ENCODE results near the gene PPARD. TPM values are rescaled to one million over a fixed set of nuclear protein-coding genes. Genes with fewer than 3 reads are reported as not detected.

Gene PPARD
- total RNA-seq, 4 donors from 2014 or later: 1.5 to 26.6 (median 7.8) TPM

Small RNA genes within 50 kb of the gene (microRNA-seq; reads per million reads assigned to microRNA genes)
- gene MIR7111 (ENCODE audit: borderline microRNAs expressed, borderline replicate concordance): not detected

Small RNA genes within 50 kb of the gene (small RNA-seq; reads per million reads assigned to genes)
- not detected for gene MIR7111

Other genes with a start within 250 kb of the PPARD start
- 1 to 10 TPM in 1 of 4 donors, not detected in 3; 1.8 TPM for gene TCP11, start 201.2 kb upstream of the PPARD start, total RNA-seq
- gene SCUBE3, start 128.6 kb upstream of the PPARD start, total RNA-seq: 1 to 10 TPM in 1 of 4 donors, under 1 TPM in 1, not detected in 2; 0.61 to 3.3 TPM
- gene ZNF76, start 82.8 kb upstream of the PPARD start, total RNA-seq: 10 to 100 TPM; 18.9 to 56.1 (median 41.1) TPM
- 1 to 10 TPM in 3 of 4 donors, under 1 TPM in 1; 0.26 to 8.9 (median 3.1) TPM for gene DEF6, start 44.7 kb upstream of the PPARD start, total RNA-seq
- 10 to 100 TPM in 3 of 4 donors, 1 to 10 TPM in 1; 9.6 to 19.1 (median 11.4) TPM for gene FANCE, start 109.8 kb downstream of the PPARD start, total RNA-seq
- gene RPL10A, start 125.8 kb downstream of the PPARD start, total RNA-seq: 1,000 to 10,000 TPM; 1,557 to 4,762 (median 2,904) TPM
- 100 to 1,000 TPM in 1 of 4 donors, 10 to 100 TPM in 3; 10.2 to 107 (median 17.2) TPM for gene TEAD3, start 154.5 kb downstream of the PPARD start, total RNA-seq
- 1 to 10 TPM in 3 of 4 donors, not detected in 1; 1.6 to 3.2 (median 2.1) TPM for gene TULP1, start 170.3 kb downstream of the PPARD start, total RNA-seq

All from uterus (tissue), 4 donors.